GM18907 (cell line): Measurements from ENCODE around the gene CIAPIN1.
"Not testable (repeated sequence)": the region's sequence is repeated elsewhere in the genome, so short reads cannot be mapped to it uniquely, and the experiment has no call there.

Source experiments
- ATAC-seq: cut with Tn5 transposase; IDR thresholded peaks from one replicate; pipeline ENCODE4 v1.9.1; 2021; ENCODE audit warnings: mild to moderate bottlenecking, moderate library complexity; ENCODE audit not compliant: unreplicated experiment

CIAPIN1 gene

GRCh38 chr16:57407521-57408353, 39.4 kb downstream of the CIAPIN1 start:
- no peak for ATAC-seq

GRCh38 chr16:57406881-57407280, 40.3 kb downstream of the CIAPIN1 start:
- no peak for ATAC-seq

- ATAC-seq = no peak
Measured at GRCh38 chr16:57405097-57405496, 42.1 kb downstream of the CIAPIN1 start.

- ATAC-seq = no peak
Measured at GRCh38 chr16:57403965-57404817, 43.0 kb downstream of the CIAPIN1 start, which contains the start of gene CCL17. CCL17 (plus strand) TSS chr16:57404767; CDS start chr16:57413933, 9,166 bp downstream.

GRCh38 chr16:57401943-57402640, 45.1 kb downstream of the CIAPIN1 start:
- no peak for ATAC-seq

GRCh38 chr16:57397493-57397892, 49.7 kb downstream of the CIAPIN1 start:
- not testable (repeated sequence) for ATAC-seq

GRCh38 chr16:57396786-57397185, 50.4 kb downstream of the CIAPIN1 start:
- no peak for ATAC-seq

GRCh38 chr16:57395026-57395425, 52.2 kb downstream of the CIAPIN1 start:
- ATAC-seq = no peak

- ATAC-seq = no peak
Measured at GRCh38 chr16:57394444-57394843, 52.7 kb downstream of the CIAPIN1 start.

- ATAC-seq = no peak
Measured at GRCh38 chr16:57392694-57393093, 54.5 kb downstream of the CIAPIN1 start.

GRCh38 chr16:57391708-57392107, 55.5 kb downstream of the CIAPIN1 start:
- no peak for ATAC-seq

GRCh38 chr16:57391300-57391699, 55.9 kb downstream of the CIAPIN1 start:
- ATAC-seq = no peak

GRCh38 chr16:57390636-57391295, 56.4 kb downstream of the CIAPIN1 start:
- no peak for ATAC-seq

GRCh38 chr16:57389087-57389468, 58.1 kb downstream of the CIAPIN1 start:
- no peak for ATAC-seq

- peak; percentile 52 for ATAC-seq
Measured at GRCh38 chr16:57388359-57389086, 58.7 kb downstream of the CIAPIN1 start.

GRCh38 chr16:57387598-57388354, 59.4 kb downstream of the CIAPIN1 start:
- peak; percentile 40 for ATAC-seq

GRCh38 chr16:57386381-57386951, 60.7 kb downstream of the CIAPIN1 start:
- ATAC-seq = no peak

GRCh38 chr16:57385083-57385482, 62.1 kb downstream of the CIAPIN1 start:
- ATAC-seq = no peak
